Calu3 (cell line): ENCODE results near the gene OBSCN. TPM values are rescaled to one million over a fixed set of nuclear protein-coding genes. Genes with fewer than 3 reads are reported as not detected.
A peak's percentile ranks its signal among the peaks of the same experiment; 100 is the strongest.

Source experiments
- BruUV-seq: library from RNA; stranded (reverse); fragments of 400-500 nt; replicated peaks from 2 replicates; lab custom pipeline; 2021; lab: Mats Ljungman, UMichigan
- CTCF ChIA-PET: fragments of 300-600 bp; sonication (Branson Sonifier 250); formaldehyde crosslinking; loops from one replicate; lab custom pipeline; 2022; ENCODE audit warnings: antibody characterized with exemption; lab: Charles Lee
- DNase-seq: peaks from one replicate; pipeline ENCODE4 v3.0.0; 2022
- H3K27ac Mint-ChIP-seq: one replicate; pipeline ENCODE4 v1.8.0; 2022; ENCODE audit warnings: mixed read lengths; ENCODE audit not compliant: unreplicated experiment
- H3K27me3 Mint-ChIP-seq: one replicate; pipeline ENCODE4 v1.8.0; 2022; ENCODE audit warnings: mixed read lengths; ENCODE audit not compliant: unreplicated experiment
- H3K36me3 Mint-ChIP-seq: one replicate; pipeline ENCODE4 v1.8.0; 2022; ENCODE audit warnings: mild to moderate bottlenecking, moderate library complexity, mixed read lengths; ENCODE audit not compliant: insufficient read depth, unreplicated experiment
- H3K4me1 Mint-ChIP-seq: one replicate; pipeline ENCODE4 v1.8.0; 2022; ENCODE audit warnings: mild to moderate bottlenecking, low read depth, mixed read lengths; ENCODE audit not compliant: unreplicated experiment
- H3K4me3 Mint-ChIP-seq: one replicate; pipeline ENCODE4 v1.8.0; 2022; ENCODE audit warnings: mild to moderate bottlenecking, low read depth, moderate library complexity, mixed read lengths; ENCODE audit not compliant: unreplicated experiment
- H3K9me3 Mint-ChIP-seq: one replicate; pipeline ENCODE4 v1.8.0; 2022; ENCODE audit warnings: low read depth, mixed read lengths; ENCODE audit not compliant: unreplicated experiment
- CTCF ChIP-seq: fragments of 200-600 bp; IDR thresholded peaks from one replicate; pipeline ENCODE4 v1.8.0; 2022; ENCODE audit warnings: antibody characterized with exemption; ENCODE audit not compliant: unreplicated experiment
- intact Hi-C: fragments of 100-400 bp; cut with micrococcal nuclease; formaldehyde crosslinking; loops from one replicate; pipeline ENCODE4 v1.10.0; 2022; ENCODE audit not compliant: unreplicated experiment
- total RNA-seq: library from RNA; stranded (reverse); gene quantifications from 2 replicates; pipeline ENCODE4 v1.2.3, GENCODE V29; 2022

Gene OBSCN
- total RNA-seq, 1 experiment from 2014 or later: 19.5 TPM

GRCh38 chr1:228396770-228397662 is 189.2 kb downstream of the OBSCN start:
- H3K27me3 Mint-ChIP-seq: no peaks in the 10 kb centered on the region
- intact Hi-C loops: loop anchor here (10.0 kb wide), 1 partner anchor 262 kb away; no protein-coding TSS in a partner anchor
- no peak overlapping the region for H3K4me3 Mint-ChIP-seq
- no peaks in the 10 kb centered on the region for H3K9me3 Mint-ChIP-seq
- no peak overlapping the region for H3K27ac Mint-ChIP-seq
- CTCF ChIA-PET: interaction anchor here (0.5 kb wide), 1 partner anchor 10 kb away, joined by 3 read pairs; the partner anchor contains the start of gene TRIM11
- H3K36me3 Mint-ChIP-seq: peaks cover 75% of the 10 kb centered on the region
- H3K4me1 Mint-ChIP-seq: peaks cover 23% of the 10 kb centered on the region
- BruUV-seq: no TSS peak
- no peak for TF ChIP-seq CTCF
- DNase-seq: no peak

- no peak for DNase-seq
Measured at GRCh38 chr1:228397966-228398365, 190.1 kb downstream of the OBSCN start.

GRCh38 chr1:228398741-228399461 is 191.1 kb downstream of the OBSCN start:
- Mint-ChIP-seq H3K4me1 (peaks cover 34% of the 10 kb centered on the region), H3K4me3 (no peak overlapping the region), H3K9me3 (no peaks in the 10 kb centered on the region), H3K27ac (peak overlapping the region; percentile 66), H3K27me3 (no peaks in the 10 kb centered on the region), H3K36me3 (peaks cover 76% of the 10 kb centered on the region)
- TF ChIP-seq CTCF: no peak
- BruUV-seq: no TSS peak
- no peak for DNase-seq
- intact Hi-C loops: loop anchor here (10.0 kb wide), 1 partner anchor 264 kb away; no protein-coding TSS in a partner anchor
- CTCF ChIA-PET: no interaction called here

More at GRCh38 chr1:228397966-228398365, 190.1 kb downstream of the OBSCN start:
- H3K27me3 Mint-ChIP-seq: no peaks in the 10 kb centered on the region
- TF ChIP-seq CTCF: no peak
- H3K4me3 Mint-ChIP-seq: no peak overlapping the region
- no peak overlapping the region for H3K27ac Mint-ChIP-seq
- BruUV-seq: no TSS peak
- peaks cover 29% of the 10 kb centered on the region for H3K4me1 Mint-ChIP-seq
- H3K36me3 Mint-ChIP-seq: peaks cover 77% of the 10 kb centered on the region
- no peaks in the 10 kb centered on the region for H3K9me3 Mint-ChIP-seq
- intact Hi-C loops: loop anchor here (10.0 kb wide), 1 partner anchor 263 kb away; no protein-coding TSS in a partner anchor
- CTCF ChIA-PET: no interaction called here

GRCh38 chr1:228399531-228400236 is 191.8 kb downstream of the OBSCN start:
- Mint-ChIP-seq H3K36me3 (peaks cover 79% of the 10 kb centered on the region), H3K4me1 (peaks cover 36% of the 10 kb centered on the region), H3K27ac (peak overlapping the region; percentile 66), H3K27me3 (no peaks in the 10 kb centered on the region), H3K9me3 (no peaks in the 10 kb centered on the region), H3K4me3 (no peak overlapping the region)
- TF ChIP-seq CTCF: no peak
- BruUV-seq: no TSS peak
- CTCF ChIA-PET: no interaction called here
- intact Hi-C loops: loop anchor here (10.0 kb wide), 1 partner anchor 265 kb away; no protein-coding TSS in a partner anchor
- DNase-seq: no peak
